HL-60 (cell line): Measurements from ENCODE around the gene FKBP9.

Experiments
- DNase-seq, 2 experiments: peaks; one replicate each; pipeline ENCODE4 v3.0.0-alpha.2; 2010 to 2020; ENCODE audit warnings: low read depth in 1 of 2, low spot score in 1 of 2
- H3K27ac ChIP-seq: fragments of 250-450 bp; sonication (Bioruptor Pico); replicated peaks from 2 replicates; pipeline ENCODE4 v1.5.1; 2020; ENCODE audit warnings: mild to moderate bottlenecking, moderate library complexity
- H3K27me3 ChIP-seq: fragments of 250-450 bp; sonication (Bioruptor Pico); 2 replicates; pipeline ENCODE4 v1.5.1; 2021; ENCODE audit warnings: mild to moderate bottlenecking, moderate library complexity; ENCODE audit not compliant: insufficient read depth, poor library complexity, severe bottlenecking
- H3K4me3 ChIP-seq: replicated peaks from 2 replicates; pipeline ENCODE4 v1.5.1; 2011; ENCODE audit warnings: mild to moderate bottlenecking, control low read depth, low read length; ENCODE audit not compliant: insufficient read depth
- CTCF ChIP-seq: IDR thresholded peaks from one replicate; pipeline ENCODE4 v1.5.1; 2011; ENCODE audit warnings: low read length, control low read depth, inconsistent platforms; ENCODE audit not compliant: insufficient read depth
- GABPA ChIP-seq: IDR thresholded peaks from 2 replicates; pipeline ENCODE4 v1.6.1; 2012; ENCODE audit warnings: low read depth
- POLR2AphosphoS5 ChIP-seq: IDR thresholded peaks from 2 replicates; pipeline ENCODE4 v1.6.1; 2012; ENCODE audit warnings: low read depth
- REST ChIP-seq: IDR thresholded peaks from 2 replicates; pipeline ENCODE4 v1.6.1; 2012; ENCODE audit warnings: low read depth; ENCODE audit not compliant: insufficient replicate concordance
- SPI1 ChIP-seq: IDR thresholded peaks from 2 replicates; pipeline ENCODE4 v1.6.1; 2012; ENCODE audit warnings: low read depth, mild to moderate bottlenecking, borderline replicate concordance

FKBP9 gene

GRCh38 chr7:32943252-32944030 lies 13.8 kb upstream of the FKBP9 start:
- TF ChIP-seq CTCF, result peak; percentile 10
- no peak for TF ChIP-seq SPI1
- Histone ChIP-seq H3K27me3 (no peaks in the 10 kb centered on the region), H3K4me3 (peak overlapping the region; percentile 53; the same call in 1 of the 2 replicates), H3K27ac (no peak overlapping the region; the same call in 1 of the 2 replicates)
- DNase-seq, result peak in 1 of 2 experiments; percentile 48

- TF ChIP-seq POLR2AphosphoS5 (no peak), CTCF (no peak), REST (no peak), SPI1 (no peak), GABPA (no peak)
- Histone ChIP-seq H3K27me3 (no peaks in the 10 kb centered on the region), H3K27ac (no peak overlapping the region), H3K4me3 (no peak overlapping the region)
- no peak for DNase-seq
Measured at GRCh38 chr7:32947420-32947983, 9.7 kb upstream of the FKBP9 start.

GRCh38 chr7:32948202-32948601 lies 9.0 kb upstream of the FKBP9 start:
- no peak overlapping the region for H3K4me3 ChIP-seq
- TF ChIP-seq SPI1 (peak; percentile 69), CTCF (no peak)
- H3K27ac ChIP-seq, result no peak overlapping the region
- no peaks in the 10 kb centered on the region for H3K27me3 ChIP-seq
- DNase-seq, result no peak

DNA sequence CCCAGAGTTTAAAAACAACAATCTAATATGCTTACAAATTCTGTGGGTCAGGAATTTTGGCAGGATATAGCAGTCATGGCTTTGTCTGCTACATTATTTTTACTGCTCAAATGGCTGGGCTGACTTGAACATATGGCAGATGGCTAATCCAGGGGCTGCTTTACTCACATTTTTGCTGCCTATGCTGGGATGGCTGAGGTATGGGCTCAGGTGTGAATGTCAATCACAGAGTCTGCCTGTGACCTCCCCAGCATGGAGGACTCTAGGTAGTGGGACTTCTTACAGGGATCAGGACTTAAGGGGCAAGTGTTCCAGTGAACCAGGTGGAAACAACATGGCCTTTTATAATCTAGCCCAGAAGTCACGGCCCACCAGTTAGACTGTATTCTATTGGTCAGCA lies 4.4 kb upstream of the FKBP9 start:
- no peaks in the 10 kb centered on the region for H3K27me3 ChIP-seq

More for the DNA sequence above, 4.4 kb upstream of the FKBP9 start:
- no peak for DNase-seq
- TF ChIP-seq CTCF, result no peak
- TF ChIP-seq REST, result no peak
- TF ChIP-seq GABPA, result no peak
- TF ChIP-seq SPI1, result no peak
- no peak for TF ChIP-seq POLR2AphosphoS5
- Histone ChIP-seq H3K27ac (no peak overlapping the region), H3K4me3 (no peak overlapping the region)
